RWPE2 (cell line): ENCODE results near the gene WNT9A.
"Not testable (repeated sequence)": the region's sequence is repeated elsewhere in the genome, so short reads cannot be mapped to it uniquely, and the experiment has no call there.

Experiments
- ATAC-seq: fragments of 200-7000 bp; cut with Tn5 transposase; 3 replicates; pipeline ENCODE4 v1.9.1; 2021; ENCODE audit warnings: low read depth
- DNase-seq: peaks from one replicate; pipeline ENCODE4 v3.0.0-alpha.2; 2020; ENCODE audit warnings: low spot score
- H3K27ac ChIP-seq: fragments of 450-650 bp; 2 replicates; pipeline ENCODE4 v1.5.1; 2017; ENCODE audit warnings: mild to moderate bottlenecking; ENCODE audit not compliant: poor library complexity, severe bottlenecking
- H3K27me3 ChIP-seq: fragments of 250-450 bp; sonication (Bioruptor Pico); 2 replicates; pipeline ENCODE4 v1.5.1; 2021; ENCODE audit warnings: mild to moderate bottlenecking, moderate library complexity; ENCODE audit not compliant: insufficient read depth, poor library complexity, severe bottlenecking
- H3K36me3 ChIP-seq: fragments of 250-450 bp; sonication (Bioruptor Pico); 2 replicates; pipeline ENCODE4 v1.5.1; 2020; ENCODE audit warnings: low read depth, mild to moderate bottlenecking, moderate library complexity
- H3K4me1 ChIP-seq: fragments of 250-450 bp; sonication (Bioruptor Pico); 2 replicates; pipeline ENCODE4 v1.5.1; 2021; ENCODE audit warnings: mild to moderate bottlenecking, moderate library complexity; ENCODE audit not compliant: insufficient read depth, poor library complexity, severe bottlenecking
- H3K4me3 ChIP-seq: fragments of 250-450 bp; sonication (Bioruptor Pico); 2 replicates; pipeline ENCODE4 v1.5.1; 2021; ENCODE audit warnings: mild to moderate bottlenecking, moderate library complexity; ENCODE audit not compliant: severe bottlenecking
- H3K9me3 ChIP-seq: fragments of 250-450 bp; sonication (Bioruptor Pico); 2 replicates; pipeline ENCODE4 v1.5.1; 2021; ENCODE audit warnings: mild to moderate bottlenecking, moderate library complexity; ENCODE audit not compliant: severe bottlenecking
- CTCF ChIP-seq: fragments of 450-650 bp; IDR thresholded peaks from one replicate; pipeline ENCODE4 v1.5.1; 2017; ENCODE audit warnings: mild to moderate bottlenecking, moderate library complexity; ENCODE audit not compliant: poor library complexity, severe bottlenecking

Gene WNT9A

GRCh38 chr1:227880342-227880924 lies 67.3 kb downstream of the WNT9A start:
- ATAC-seq (no peak), DNase-seq (no peak)
- Histone ChIP-seq H3K4me3 (no peak overlapping the region), H3K27me3 (no peaks in the 10 kb centered on the region), H3K27ac (no peak overlapping the region), H3K36me3 (no peaks in the 10 kb centered on the region), H3K4me1 (peaks cover 3% of the 10 kb centered on the region), H3K9me3 (no peaks in the 10 kb centered on the region)
- TF ChIP-seq CTCF = no peak

GRCh38 chr1:227877810-227878209 lies 69.9 kb downstream of the WNT9A start:
- H3K4me1 ChIP-seq, ATAC-seq, DNase-seq, H3K36me3 ChIP-seq, H3K9me3 ChIP-seq, H3K4me3 ChIP-seq, H3K27me3 ChIP-seq, H3K27ac ChIP-seq: not testable (repeated sequence)

- H3K9me3 ChIP-seq, DNase-seq, H3K27me3 ChIP-seq, H3K4me1 ChIP-seq, H3K27ac ChIP-seq, ATAC-seq, H3K4me3 ChIP-seq, H3K36me3 ChIP-seq: not testable (repeated sequence)
These were observed 75.8 kb downstream of the WNT9A start for GRCh38 chr1:227871892-227872291.

- no peaks in the 10 kb centered on the region for H3K4me1 ChIP-seq
- H3K27ac ChIP-seq = no peak overlapping the region
- no peaks in the 10 kb centered on the region for H3K9me3 ChIP-seq
- H3K4me3 ChIP-seq = no peak overlapping the region
- no peak for DNase-seq
- no peak for ATAC-seq
- no peaks in the 10 kb centered on the region for H3K36me3 ChIP-seq
- no peaks in the 10 kb centered on the region for H3K27me3 ChIP-seq
- TF ChIP-seq CTCF = no peak
These were observed 77.4 kb downstream of the WNT9A start for GRCh38 chr1:227870366-227870765.

DNA sequence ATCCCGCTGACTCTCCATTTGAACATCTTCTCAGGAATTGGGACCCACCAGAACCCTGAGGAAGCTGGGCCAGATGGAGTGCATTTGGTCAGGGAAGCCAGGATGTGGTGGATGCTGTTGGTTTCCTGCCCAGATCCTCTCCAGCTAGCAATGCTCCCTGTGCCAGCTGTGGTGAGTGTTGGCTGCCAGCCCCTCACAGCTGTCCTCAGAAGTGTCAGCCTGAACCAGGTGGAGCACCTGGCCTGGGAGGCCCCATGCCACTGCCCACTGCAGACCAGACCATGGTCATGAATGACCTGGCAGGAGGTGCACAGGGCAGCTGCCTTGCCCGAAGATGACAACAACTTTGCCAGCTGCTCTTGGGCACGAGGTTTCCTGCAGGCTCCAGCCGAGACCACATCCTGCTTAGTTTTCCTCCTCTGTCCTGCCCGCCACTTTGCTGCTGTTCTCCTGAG lies 77.9 kb downstream of the WNT9A start:
- H3K36me3 ChIP-seq = no peaks in the 10 kb centered on the region
- no peaks in the 10 kb centered on the region for H3K9me3 ChIP-seq
- no peaks in the 10 kb centered on the region for H3K4me1 ChIP-seq
- H3K27ac ChIP-seq = no peak overlapping the region
- ATAC-seq (no peak), DNase-seq (no peak)
- TF ChIP-seq CTCF = no peak
- no peak overlapping the region for H3K4me3 ChIP-seq
- H3K27me3 ChIP-seq = no peaks in the 10 kb centered on the region

DNA sequence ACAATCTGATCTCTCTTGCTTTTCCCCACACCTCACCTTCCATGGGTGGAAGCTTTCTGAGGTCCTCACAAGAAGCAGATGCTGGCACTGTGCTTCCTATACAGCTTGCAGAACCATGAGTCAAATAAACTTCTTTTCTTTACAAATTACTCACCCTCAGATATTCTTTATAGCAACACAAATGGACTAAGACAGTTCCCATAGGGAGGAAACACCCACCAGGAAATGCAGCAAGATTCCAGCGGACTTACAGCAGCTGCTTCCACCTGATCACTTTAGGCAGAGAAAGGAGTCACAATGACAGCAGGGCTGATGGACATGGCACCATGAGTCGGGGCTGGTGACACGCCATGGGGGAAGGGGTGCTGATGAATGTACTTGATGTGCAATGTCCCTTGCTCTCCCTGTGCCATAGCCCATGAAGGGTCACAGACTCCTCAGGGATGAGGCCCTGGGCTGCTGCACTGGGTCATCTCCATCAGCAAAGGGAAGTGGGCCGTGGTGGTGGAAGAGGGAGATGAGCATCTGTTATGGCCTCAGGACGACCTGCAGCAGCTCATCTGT lies 78.4 kb downstream of the WNT9A start:
- Histone ChIP-seq H3K4me3 (no peak overlapping the region), H3K36me3 (no peaks in the 10 kb centered on the region), H3K9me3 (no peaks in the 10 kb centered on the region), H3K27me3 (no peaks in the 10 kb centered on the region), H3K27ac (no peak overlapping the region), H3K4me1 (no peaks in the 10 kb centered on the region)
- TF ChIP-seq CTCF = no peak
- DNase-seq = no peak
- no peak for ATAC-seq
